ENCODE data around the gene HPCA. TPM values are rescaled to one million over a fixed set of nuclear protein-coding genes. Genes with fewer than 3 reads are reported as not detected.
"Not testable (repeated sequence)": the region's sequence is repeated elsewhere in the genome, so short reads cannot be mapped to it uniquely, and the experiment has no call there.

The HPCA gene
- total RNA-seq, 1 experiment from 2014 or later = not detected

DNA sequence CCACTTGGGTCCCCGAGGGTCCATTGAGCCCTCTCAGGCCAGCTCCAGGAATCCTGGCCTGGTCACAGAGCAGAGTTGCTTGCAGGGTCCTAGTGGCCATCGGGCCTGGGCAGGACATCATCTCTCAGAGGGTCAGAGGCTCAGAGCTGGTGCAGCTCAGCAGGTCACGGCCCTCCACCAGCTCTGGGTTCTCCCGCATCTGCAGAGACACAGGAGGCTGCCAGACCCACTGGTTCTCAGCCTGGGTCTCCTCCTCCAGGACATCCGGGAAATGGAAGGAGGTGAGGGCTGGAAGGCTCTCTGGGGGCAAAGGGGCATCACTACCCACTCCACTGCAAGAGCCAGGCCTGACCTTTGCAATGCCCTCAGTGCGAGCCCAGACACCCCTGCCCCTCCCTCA is 8.4 kb downstream of the HPCA start:
- H3K36me3 ChIP-seq = no peaks in the 10 kb centered on the region
- DNase-seq = no peak
- no peaks in the 10 kb centered on the region for H3K27me3 ChIP-seq
- no peaks in the 10 kb centered on the region for H3K9me3 ChIP-seq
- H3K4me3 ChIP-seq = no peak overlapping the region

DNA sequence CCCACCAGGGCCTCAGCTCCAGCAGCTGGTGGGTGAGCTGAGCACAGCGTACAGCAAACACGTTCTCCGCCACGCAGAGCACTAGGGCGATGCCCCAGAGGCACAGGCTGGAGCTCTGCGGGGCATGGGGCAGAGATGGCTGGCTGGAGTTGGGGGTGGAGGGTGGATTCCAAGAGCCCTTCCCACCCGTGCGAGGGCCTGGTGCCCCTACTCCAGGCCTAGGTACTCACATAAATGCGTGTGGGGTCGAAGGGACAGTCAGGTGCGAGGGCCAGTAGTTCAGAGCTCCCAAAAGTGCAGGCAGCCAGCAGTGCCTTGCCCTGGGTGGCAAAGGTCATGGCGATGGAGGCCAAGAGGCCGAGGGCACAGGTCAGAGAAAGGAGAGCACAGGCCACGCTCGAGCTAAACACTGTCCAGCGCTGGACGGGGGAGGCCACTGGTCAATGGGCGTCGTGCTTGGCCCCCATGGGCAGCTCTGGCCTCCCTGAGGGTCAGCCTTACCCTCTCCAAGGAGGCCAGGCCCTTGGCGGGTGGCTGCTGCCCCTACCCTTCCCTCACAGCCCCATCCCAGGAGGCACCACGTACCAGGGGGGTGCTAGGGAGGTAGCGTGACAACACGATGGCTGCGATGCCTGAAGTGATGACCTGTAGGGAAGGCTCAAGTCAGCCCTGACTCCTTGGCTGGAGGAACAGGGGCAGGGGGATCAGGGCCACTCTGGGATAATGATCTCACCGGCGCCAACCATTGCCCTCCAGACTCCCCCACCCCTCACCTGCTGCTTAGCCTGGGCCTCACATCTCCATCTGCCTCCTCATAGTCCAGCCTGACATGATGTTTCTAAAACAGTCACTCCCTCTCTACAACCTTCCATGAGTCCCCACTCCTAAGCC is 9.3 kb downstream of the HPCA start:
- H3K4me3 ChIP-seq = no peak overlapping the region
- no peaks in the 10 kb centered on the region for H3K9me3 ChIP-seq
- DNase-seq = no peak
- H3K36me3 ChIP-seq = no peaks in the 10 kb centered on the region
- H3K27me3 ChIP-seq = no peaks in the 10 kb centered on the region

DNA sequence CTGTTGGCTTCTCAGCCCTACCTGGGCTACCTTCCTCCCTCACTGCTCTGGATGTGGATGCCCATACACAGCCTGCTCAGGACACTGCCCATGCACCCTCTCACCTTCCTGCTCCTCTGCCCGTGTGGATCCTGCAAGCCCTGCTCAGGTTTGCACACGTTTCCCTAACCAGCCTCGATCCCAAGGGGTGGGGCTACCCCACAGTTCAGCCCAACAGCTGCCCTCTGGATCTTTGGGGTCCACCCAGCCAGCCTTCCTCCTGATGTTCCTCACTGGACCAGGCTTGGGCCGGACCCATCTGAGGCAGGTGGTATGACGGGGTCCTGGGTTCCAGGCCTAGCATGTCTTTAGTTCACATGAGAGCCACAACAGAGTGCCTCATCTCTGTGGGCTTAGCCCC is 10.2 kb downstream of the HPCA start:
- no peak overlapping the region for H3K4me3 ChIP-seq
- H3K9me3 ChIP-seq = no peaks in the 10 kb centered on the region
- no peak for DNase-seq
- no peaks in the 10 kb centered on the region for H3K36me3 ChIP-seq
- H3K27me3 ChIP-seq = no peaks in the 10 kb centered on the region

DNA sequence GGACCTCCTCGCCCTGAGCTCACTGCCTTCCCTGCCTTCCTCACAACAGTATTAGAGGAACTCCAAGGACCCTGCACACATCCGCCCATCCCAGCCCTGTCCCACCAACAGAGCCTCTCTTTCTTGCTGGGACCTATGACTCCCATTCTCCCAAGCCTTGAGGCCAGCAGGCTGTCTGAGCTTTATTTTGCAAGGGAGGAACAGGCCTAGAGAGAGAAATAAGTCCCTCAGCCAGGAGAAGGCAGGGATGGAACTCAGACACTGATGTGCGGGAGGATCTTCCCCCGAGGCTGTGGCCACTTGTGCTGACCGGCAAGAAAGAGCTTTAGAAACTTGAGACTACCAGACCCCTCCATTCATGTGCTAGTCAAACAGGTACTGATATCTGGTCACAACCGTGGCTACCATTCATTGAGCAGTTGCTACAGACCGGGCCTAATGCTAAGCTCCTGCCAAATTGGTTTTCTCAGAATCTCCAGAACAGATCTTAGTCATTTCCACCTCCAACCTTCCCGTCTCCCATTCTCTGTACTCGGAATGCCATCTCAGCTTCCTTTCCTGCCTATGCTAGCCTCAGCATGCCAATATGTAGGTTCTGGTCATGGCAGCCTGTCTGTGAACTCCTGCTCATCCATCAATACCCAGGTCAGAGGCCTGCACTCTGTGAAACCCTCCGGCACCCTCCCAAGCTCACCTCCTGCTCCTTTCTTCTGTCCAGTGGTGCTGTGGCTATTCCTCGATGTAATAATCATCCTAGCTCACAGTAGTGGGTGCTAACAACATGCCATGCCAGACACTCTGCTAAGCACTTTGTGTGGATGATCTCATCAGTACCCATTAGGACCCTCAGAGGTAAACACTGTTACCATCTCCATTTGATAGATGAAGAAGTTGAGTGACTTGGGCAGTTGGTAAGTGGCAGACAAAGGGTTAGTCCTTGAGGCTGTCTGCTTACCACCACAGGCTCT is 11.1 kb downstream of the HPCA start:
- Histone ChIP-seq H3K27me3 (no peaks in the 10 kb centered on the region), H3K36me3 (no peaks in the 10 kb centered on the region), H3K9me3 (no peaks in the 10 kb centered on the region), H3K4me3 (no peak overlapping the region)
- no peak for DNase-seq

DNA sequence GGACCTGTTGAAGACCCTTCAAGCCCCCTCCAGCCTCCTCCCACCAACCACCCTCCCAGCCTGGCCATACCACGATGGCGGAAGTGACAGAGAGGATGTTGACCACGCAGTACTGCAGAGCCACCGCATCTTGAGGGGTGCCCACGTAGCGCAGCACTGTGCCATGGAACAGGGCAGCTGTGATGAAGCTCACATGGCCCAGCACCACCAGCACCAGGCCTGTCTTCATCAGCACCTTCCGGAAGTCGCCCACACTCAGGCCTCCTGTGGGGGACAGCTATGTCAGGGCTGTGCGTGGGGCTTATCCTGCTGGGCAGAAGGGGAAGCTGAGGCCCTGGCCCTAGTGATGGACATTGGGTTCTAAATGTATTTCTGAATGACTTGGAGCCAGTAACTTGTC is 11.8 kb downstream of the HPCA start:
- Histone ChIP-seq H3K9me3 (no peaks in the 10 kb centered on the region), H3K4me3 (no peak overlapping the region), H3K27me3 (no peaks in the 10 kb centered on the region), H3K36me3 (no peaks in the 10 kb centered on the region)
- DNase-seq = no peak

DNA sequence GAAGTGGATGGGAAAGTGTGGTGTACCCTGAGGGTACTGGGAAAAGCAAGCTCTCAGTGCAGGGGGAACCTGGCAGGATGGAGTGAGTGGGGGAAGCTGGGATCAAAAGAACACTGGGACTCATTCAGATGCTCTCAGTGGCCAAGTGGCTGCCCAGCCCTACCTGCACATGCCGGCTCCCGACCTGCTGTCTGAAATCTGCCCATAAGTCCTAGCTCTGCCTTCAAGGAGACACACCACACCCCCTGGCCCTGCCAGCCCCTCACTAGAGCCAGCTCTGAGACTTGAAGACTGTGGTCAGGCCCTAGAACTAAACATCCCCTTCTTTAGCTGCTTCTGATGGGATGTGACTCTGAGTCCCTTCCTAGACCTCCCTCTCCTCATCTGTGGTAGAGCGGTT is 12.7 kb downstream of the HPCA start:
- H3K36me3 ChIP-seq = no peaks in the 10 kb centered on the region
- H3K27me3 ChIP-seq = no peaks in the 10 kb centered on the region
- no peak overlapping the region for H3K4me3 ChIP-seq
- no peaks in the 10 kb centered on the region for H3K9me3 ChIP-seq
- no peak for DNase-seq

DNA sequence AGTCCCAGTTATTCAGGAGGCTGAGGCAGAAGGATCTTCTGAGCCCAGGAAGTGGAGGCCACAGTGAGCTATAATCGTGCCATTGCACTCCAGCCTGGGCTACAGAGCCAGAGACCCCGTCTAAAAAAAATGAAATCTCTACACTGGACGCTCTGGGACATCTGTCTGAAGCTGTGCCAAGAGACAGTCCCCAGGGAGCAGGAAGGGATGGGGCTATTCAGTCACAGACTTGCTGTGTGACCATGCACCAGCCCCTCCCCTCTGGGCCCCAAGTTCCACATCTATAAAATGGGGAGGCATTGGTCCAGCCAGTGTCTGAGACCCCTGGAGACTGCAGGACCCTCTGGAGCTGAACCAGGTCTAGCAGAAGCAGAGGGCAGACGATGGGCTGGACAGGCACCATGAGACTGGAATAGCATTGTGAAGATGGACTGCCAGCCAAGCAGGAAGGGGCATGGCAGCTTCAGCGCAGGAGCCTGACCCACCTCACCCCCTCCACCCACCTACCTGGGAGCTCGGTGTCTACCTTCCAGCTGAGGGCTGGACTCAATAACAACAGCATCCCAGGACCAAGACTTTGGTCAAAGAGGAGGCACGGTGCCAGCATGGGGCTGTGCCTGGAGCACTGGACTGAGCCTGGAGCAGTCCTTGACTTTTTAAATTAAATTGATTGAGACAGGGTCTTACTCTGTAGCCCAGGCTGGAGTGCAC is 13.4 kb downstream of the HPCA start:
- H3K36me3 ChIP-seq = no peaks in the 10 kb centered on the region
- no peaks in the 10 kb centered on the region for H3K9me3 ChIP-seq
- no peak overlapping the region for H3K4me3 ChIP-seq
- no peaks in the 10 kb centered on the region for H3K27me3 ChIP-seq
- DNase-seq = no peak

DNA sequence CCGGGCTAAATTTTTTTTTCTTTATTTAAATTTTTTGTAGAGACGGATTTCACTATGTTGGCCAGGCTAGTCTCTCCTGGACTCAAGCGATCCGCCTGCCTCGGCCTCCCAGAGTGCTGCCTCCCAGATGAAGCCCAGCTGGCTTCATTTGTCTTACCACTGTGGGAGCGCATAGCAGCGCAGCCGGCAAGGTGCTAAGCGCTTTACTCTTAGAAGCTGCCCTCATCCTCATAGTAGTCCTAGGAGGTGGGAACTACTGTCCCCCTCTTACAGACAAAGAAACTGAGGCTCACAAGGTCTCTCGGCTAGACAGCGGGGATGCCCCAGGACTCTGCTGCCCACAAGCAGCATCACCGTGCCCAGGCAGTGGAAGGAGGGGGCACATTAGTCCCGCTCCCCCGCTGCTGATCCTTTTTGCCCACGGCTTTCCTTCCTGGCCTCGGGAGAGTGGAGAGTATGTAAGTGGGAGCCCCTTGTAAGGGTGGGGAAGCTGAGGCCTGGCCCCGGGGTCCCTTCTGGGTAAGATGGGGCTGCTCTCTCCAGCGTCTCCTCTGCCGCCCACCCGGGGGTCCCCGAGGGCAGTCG is 14.2 kb downstream of the HPCA start:
- H3K36me3 ChIP-seq = no peaks in the 10 kb centered on the region
- H3K27me3 ChIP-seq = no peaks in the 10 kb centered on the region
- H3K9me3 ChIP-seq = no peaks in the 10 kb centered on the region
- peak overlapping the region; percentile 46 for H3K4me3 ChIP-seq
- no peak for DNase-seq

DNA sequence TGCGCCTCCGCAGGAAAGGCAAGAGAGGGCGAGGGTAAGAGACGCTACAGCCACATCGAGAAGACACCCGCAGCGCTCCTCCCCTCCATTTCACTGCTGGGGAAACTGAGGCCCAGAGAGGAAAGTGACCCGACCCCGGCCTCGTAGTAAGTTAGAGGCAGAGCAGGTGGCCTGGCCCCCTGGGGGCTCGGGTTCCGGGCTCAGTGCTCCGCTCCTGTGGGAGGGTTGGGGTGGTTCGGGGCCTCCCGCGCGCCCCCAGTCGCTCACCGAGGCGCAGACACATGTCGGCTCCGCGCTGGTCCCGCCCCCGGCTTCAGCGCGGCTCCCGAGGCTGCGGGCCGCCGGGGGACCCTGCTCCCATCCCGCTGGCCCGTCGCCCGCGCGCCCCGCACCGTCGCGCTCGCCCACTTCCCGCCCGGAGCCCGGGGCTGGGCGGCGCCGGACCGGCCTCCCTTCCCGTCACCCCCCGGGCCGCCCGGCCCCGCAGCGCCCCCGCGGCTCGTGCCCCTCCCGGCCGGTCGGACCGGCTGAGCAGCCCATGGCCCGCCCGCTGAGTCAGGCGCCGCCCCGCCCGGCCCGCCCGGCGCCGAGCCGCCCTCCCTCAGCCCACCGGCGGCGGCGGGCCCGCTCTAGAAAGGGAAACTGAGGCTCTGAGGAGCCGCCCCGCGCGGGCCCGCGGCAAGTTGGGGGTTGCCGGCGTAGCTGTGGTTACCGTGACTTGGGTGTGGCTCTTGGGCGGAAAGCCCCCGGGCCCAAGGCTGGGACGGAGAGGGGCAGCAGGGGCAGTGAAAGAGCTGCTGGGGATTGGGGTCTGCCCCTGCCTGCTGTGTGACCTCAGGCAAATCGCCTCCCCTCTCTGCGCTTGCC is 14.9 kb downstream of the HPCA start, which contains the start of gene TMEM54:
Gene TMEM54, minus strand, starts transcription at position 434 of the 867 bp plus-strand sequence. Its CDS starts 151 bp downstream, at position 283.
- DNase-seq = peak; percentile 62
- Histone ChIP-seq H3K9me3 (no peaks in the 10 kb centered on the region), H3K27me3 (no peaks in the 10 kb centered on the region), H3K36me3 (no peaks in the 10 kb centered on the region), H3K4me3 (peak within 1 kb of the TSS; percentile 47)

DNA sequence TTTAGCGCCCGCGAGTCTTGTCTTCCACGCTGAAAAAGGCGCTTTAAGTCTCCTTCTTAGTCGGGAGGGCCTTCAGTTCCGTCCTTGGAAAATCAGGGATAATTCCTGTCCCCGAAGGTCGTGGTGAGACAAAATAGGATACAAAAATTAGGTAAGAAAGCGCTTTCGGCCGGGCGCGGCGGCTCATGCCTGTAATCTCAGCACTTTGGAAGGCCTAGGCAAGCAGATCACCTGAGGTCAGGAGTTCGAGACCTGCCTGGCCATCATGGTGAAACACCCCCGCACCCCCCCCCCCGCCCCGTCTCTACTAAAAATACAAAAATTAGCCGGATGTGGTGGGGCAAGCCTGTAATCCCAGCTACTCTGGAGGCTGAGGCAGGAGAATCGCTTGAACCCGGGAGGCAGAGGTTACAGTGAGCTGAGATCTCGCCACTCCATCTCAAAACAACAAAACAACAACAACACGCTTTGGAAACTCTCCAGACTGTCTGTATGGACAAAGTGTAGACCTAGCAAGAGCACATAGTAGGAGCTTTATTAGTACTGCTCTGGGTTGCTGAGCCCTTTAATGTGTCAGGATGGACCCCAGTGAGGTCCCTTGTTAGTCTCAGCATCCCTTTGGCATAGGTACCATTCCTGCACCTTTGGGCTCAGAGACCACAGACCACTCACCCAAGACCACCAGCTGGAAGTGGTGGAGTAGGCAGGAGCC is 15.7 kb downstream of the HPCA start:
- H3K9me3 ChIP-seq = no peaks in the 10 kb centered on the region
- peak overlapping the region; percentile 47 for H3K4me3 ChIP-seq
- H3K36me3 ChIP-seq = no peaks in the 10 kb centered on the region
- DNase-seq = no peak
- no peaks in the 10 kb centered on the region for H3K27me3 ChIP-seq

DNA sequence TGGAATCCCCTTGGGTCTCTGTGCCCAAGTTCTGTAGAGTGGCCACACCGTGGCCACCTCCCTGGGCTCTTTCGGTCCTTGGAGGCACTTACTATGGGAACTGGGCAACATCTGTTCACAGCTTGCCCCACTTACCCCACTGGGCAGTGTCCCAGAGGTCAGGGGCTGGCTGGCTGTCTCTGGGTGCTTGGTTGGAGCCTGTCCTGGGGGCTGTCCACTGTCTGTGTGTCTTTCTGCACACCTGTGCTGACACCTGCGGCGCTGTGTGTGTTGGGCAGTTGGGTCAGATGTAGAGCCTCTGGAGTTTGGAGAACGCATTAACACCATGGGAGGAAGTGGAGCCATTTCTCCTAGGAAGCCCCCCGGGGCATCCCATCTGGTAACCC is 16.2 kb downstream of the HPCA start:
- no peak overlapping the region for H3K4me3 ChIP-seq
- DNase-seq = no peak
- no peaks in the 10 kb centered on the region for H3K36me3 ChIP-seq
- no peaks in the 10 kb centered on the region for H3K9me3 ChIP-seq
- H3K27me3 ChIP-seq = no peaks in the 10 kb centered on the region

DNA sequence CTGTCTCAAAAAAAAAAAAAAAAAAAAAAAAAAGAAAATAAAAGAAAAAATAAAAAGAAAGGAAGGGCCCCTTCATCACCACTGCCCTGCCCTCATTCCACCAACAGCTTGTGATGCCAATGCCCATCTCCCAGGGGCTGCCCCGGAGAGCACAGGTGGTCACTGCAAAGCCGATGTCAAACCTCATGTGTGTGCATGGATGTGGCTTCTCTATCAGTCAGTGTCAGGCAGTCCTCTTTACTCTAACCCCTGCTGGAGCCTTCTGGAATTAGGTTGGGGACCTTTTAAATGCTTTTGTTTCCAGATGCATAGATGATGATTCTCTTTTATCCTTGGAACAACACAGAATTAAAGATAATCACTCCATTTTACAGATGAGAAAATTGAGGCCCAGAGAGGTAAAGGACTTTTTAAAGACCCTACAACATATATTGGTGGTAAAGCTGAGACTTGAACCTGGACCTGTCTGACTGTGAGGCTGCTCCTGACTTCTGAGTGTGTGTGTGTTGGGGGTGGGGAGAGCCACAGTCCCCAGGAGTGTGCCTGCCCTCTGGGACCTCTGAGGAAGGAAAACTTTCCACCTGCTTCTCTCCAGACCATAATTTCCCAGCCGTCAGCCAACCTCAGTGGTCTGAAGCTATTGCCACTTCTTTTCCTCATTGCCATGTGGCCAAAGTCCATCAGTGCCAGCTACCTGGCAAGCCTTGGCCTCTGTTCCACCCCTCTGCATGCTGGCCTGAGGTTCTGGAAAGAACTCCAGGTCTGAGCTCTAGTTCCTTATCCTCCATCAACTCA is 17.9 kb downstream of the HPCA start:
- DNase-seq = no peak

DNA sequence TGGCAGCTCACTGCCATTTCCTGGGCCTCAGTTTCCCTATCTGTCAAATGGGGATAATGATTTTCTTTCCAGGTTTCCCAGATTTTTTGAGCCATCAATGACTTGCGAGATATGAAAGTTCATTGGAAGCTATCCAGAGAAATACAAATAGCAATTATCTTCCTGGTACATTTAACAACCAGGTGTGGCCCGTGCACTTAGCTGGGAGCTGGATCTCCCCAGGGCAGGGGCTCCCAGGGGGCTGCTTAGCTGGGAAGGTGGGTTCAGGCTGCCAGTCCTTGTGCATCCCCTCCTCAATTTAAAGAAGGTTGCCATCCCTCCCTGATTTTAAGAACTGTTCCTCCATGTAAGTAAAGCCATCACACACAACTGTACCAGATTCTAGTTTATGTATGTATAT is 18.5 kb downstream of the HPCA start:
- Histone ChIP-seq H3K36me3 (no peaks in the 10 kb centered on the region), H3K9me3 (no peaks in the 10 kb centered on the region), H3K4me3 (no peak overlapping the region), H3K27me3 (no peaks in the 10 kb centered on the region)
- no peak for DNase-seq

More for the DNA sequence above, 17.9 kb downstream of the HPCA start:
- H3K27me3 ChIP-seq = no peaks in the 10 kb centered on the region
- H3K36me3 ChIP-seq = no peaks in the 10 kb centered on the region
- no peaks in the 10 kb centered on the region for H3K9me3 ChIP-seq
- no peak overlapping the region for H3K4me3 ChIP-seq

DNA sequence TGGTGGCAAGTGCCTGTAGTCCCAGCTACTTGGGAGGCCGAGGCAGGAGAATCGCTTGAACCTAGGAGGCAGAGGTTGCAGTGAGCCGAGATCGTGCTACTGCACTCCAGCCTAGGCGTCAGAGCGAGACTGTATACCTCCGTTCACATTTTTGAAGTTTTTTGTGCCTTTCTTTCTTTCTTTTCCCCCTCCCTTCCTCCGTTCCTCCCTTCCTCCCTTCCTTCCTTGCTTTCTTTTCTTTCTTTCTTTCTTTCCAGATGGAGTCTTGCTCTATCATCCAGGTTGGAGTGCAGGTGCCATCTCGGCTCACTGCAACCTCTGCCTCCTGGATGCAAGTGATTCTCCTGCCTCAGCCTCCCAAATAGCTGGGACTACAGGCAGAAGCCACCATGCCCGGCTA is 19.3 kb downstream of the HPCA start:
- not testable (repeated sequence) for H3K36me3 ChIP-seq, DNase-seq, H3K9me3 ChIP-seq, H3K4me3 ChIP-seq, H3K27me3 ChIP-seq

Data from MG63 (cell line).